GM19099 (cell line): Measurements from ENCODE around the gene DEPDC7.
A peak's percentile ranks its signal among the peaks of the same experiment; 100 is the strongest.

Experiments used
- POLR2A ChIP-seq: IDR thresholded peaks from 3 replicates; pipeline ENCODE4 v1.6.1; 2011; ENCODE audit warnings: low read depth; ENCODE audit not compliant: insufficient read length; ENCODE audit errors: extremely low read depth

DEPDC7 gene

GRCh38 chr11:33017965-33018364 lies 2.3 kb downstream of the DEPDC7 start:
- no peak for TF ChIP-seq POLR2A

- TF ChIP-seq POLR2A = no peak
Measured at GRCh38 chr11:33018840-33019239, 3.2 kb downstream of the DEPDC7 start.

- TF ChIP-seq POLR2A = no peak
Measured at GRCh38 chr11:33021501-33021900, 5.8 kb downstream of the DEPDC7 start.

GRCh38 chr11:33021937-33022336 lies 6.3 kb downstream of the DEPDC7 start:
- TF ChIP-seq POLR2A = no peak

- no peak for TF ChIP-seq POLR2A
Measured at GRCh38 chr11:33025339-33025722, 9.7 kb downstream of the DEPDC7 start.

GRCh38 chr11:33027233-33027632 lies 11.6 kb downstream of the DEPDC7 start:
- no peak for TF ChIP-seq POLR2A

- TF ChIP-seq POLR2A = no peak
Measured at GRCh38 chr11:33027846-33028536, 12.3 kb downstream of the DEPDC7 start.

- no peak for TF ChIP-seq POLR2A
Measured at GRCh38 chr11:33028537-33028914, 12.8 kb downstream of the DEPDC7 start.

GRCh38 chr11:33033493-33033892 lies 17.8 kb downstream of the DEPDC7 start:
- no peak for TF ChIP-seq POLR2A

GRCh38 chr11:33035011-33035410 lies 19.3 kb downstream of the DEPDC7 start:
- TF ChIP-seq POLR2A = no peak

- peak; percentile 40 for TF ChIP-seq POLR2A
Measured at GRCh38 chr11:33039274-33040032, 23.8 kb downstream of the DEPDC7 start, which contains the start of gene TCP11L1. Gene TCP11L1, plus strand, starts transcription at chr11:33039572. Its CDS starts 4,202 bp downstream, at chr11:33043774.

- no peak for TF ChIP-seq POLR2A
Measured at GRCh38 chr11:33040033-33040861, 24.6 kb downstream of the DEPDC7 start.

- TF ChIP-seq POLR2A = no peak
Measured at GRCh38 chr11:33040862-33041453, 25.3 kb downstream of the DEPDC7 start.

GRCh38 chr11:33043221-33043830 lies 27.6 kb downstream of the DEPDC7 start:
- TF ChIP-seq POLR2A = no peak

- TF ChIP-seq POLR2A = no peak
Measured at GRCh38 chr11:33044285-33044756, 28.6 kb downstream of the DEPDC7 start.

- TF ChIP-seq POLR2A = no peak
Measured at GRCh38 chr11:33045551-33046255, 30.0 kb downstream of the DEPDC7 start.
